Activated B cell treated with CpG ODN at 0.5 μM for 24 hours (primary cell): ENCODE results near the gene GRM5. TPM values are rescaled to one million over a fixed set of nuclear protein-coding genes. Genes with fewer than 3 reads are reported as not detected.

ENCODE experiments used
- ATAC-seq: fragments of 200-7000 bp; cut with Tn5 transposase; one replicate; pipeline ENCODE4 v1.10.0; 2021; ENCODE audit warnings: low read depth, mild to moderate bottlenecking, moderate library complexity
- CTCF ChIA-PET: fragments of 350-600 bp; sonication (Branson Sonifier 250); formaldehyde crosslinking; loops from one replicate; lab custom pipeline; 2021; ENCODE audit warnings: antibody characterized with exemption; lab: Charles Lee
- POLR2A ChIA-PET: fragments of 350-600 bp; sonication (Branson Sonifier 250); formaldehyde crosslinking; loops from one replicate; lab custom pipeline; 2021; ENCODE audit warnings: antibody characterized with exemption; lab: Charles Lee
- DNase-seq: peaks from one replicate; pipeline ENCODE4 v3.0.0; 2022
- H3K27ac Mint-ChIP-seq: one replicate; pipeline ENCODE4 v1.8.0; 2020; ENCODE audit warnings: mixed read lengths
- H3K27me3 Mint-ChIP-seq: one replicate; pipeline ENCODE4 v1.8.0; 2021; ENCODE audit warnings: mixed read lengths
- H3K36me3 Mint-ChIP-seq: one replicate; pipeline ENCODE4 v1.8.0; 2021; ENCODE audit warnings: low read depth, mixed read lengths
- H3K4me1 Mint-ChIP-seq: one replicate; pipeline ENCODE4 v1.8.0; 2021; ENCODE audit warnings: mixed read lengths
- H3K4me3 Mint-ChIP-seq: one replicate; pipeline ENCODE4 v1.8.0; 2020; ENCODE audit warnings: mild to moderate bottlenecking, mixed read lengths
- H3K9me3 Mint-ChIP-seq: one replicate; pipeline ENCODE4 v1.8.0; 2020; ENCODE audit warnings: mixed read lengths
- intact Hi-C: fragments of 100-400 bp; cut with micrococcal nuclease; formaldehyde crosslinking; loops from one replicate; pipeline ENCODE4 v1.15.1; 2024
- total RNA-seq: library from RNA; stranded (reverse); gene quantifications from 2 replicates; pipeline ENCODE4 v1.2.3, GENCODE V29; 2022
- TF ChIP-seq, protein P1 (sequence below): fragments of 200-600 bp; IDR thresholded peaks from one replicate; pipeline ENCODE4 v1.8.0; 2022; ENCODE audit warnings: antibody characterized with exemption, mild to moderate bottlenecking

The GRM5 gene
- total RNA-seq, 1 donor from 2014 or later, result not detected

DNA sequence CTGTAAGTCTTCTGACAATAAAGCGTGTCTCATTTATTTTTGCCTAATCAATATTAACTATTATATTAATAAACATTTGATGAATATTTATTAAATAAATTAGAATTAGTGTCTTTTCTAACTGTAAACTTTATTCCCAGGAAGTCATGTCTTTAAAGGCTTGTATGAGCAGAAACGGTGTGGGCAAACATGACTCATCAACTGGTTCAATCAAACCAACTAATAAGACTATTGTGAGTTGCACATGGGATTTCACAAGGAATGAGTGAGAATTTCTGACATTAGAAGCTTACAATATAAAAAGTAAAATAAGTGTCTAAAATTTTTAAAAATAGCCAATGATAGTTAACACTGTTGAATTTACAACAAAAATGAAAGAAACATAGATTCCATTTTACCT lies 469.0 kb downstream of the GRM5 start:
- no peak overlapping the region for H3K27ac Mint-ChIP-seq
- no peak overlapping the region for H3K4me3 Mint-ChIP-seq
- DNase-seq, result no peak
- TF ChIP-seq, protein P1, sequence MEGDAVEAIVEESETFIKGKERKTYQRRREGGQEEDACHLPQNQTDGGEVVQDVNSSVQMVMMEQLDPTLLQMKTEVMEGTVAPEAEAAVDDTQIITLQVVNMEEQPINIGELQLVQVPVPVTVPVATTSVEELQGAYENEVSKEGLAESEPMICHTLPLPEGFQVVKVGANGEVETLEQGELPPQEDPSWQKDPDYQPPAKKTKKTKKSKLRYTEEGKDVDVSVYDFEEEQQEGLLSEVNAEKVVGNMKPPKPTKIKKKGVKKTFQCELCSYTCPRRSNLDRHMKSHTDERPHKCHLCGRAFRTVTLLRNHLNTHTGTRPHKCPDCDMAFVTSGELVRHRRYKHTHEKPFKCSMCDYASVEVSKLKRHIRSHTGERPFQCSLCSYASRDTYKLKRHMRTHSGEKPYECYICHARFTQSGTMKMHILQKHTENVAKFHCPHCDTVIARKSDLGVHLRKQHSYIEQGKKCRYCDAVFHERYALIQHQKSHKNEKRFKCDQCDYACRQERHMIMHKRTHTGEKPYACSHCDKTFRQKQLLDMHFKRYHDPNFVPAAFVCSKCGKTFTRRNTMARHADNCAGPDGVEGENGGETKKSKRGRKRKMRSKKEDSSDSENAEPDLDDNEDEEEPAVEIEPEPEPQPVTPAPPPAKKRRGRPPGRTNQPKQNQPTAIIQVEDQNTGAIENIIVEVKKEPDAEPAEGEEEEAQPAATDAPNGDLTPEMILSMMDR, result no peak
- ChIA-PET CTCF (no interaction called here), POLR2A (no interaction called here)
- no peaks in the 10 kb centered on the region for H3K4me1 Mint-ChIP-seq
- no peaks in the 10 kb centered on the region for H3K36me3 Mint-ChIP-seq
- intact Hi-C loops, result no loop called here
- no peak for ATAC-seq
- no peaks in the 10 kb centered on the region for H3K27me3 Mint-ChIP-seq
- H3K9me3 Mint-ChIP-seq, result no peaks in the 10 kb centered on the region

DNA sequence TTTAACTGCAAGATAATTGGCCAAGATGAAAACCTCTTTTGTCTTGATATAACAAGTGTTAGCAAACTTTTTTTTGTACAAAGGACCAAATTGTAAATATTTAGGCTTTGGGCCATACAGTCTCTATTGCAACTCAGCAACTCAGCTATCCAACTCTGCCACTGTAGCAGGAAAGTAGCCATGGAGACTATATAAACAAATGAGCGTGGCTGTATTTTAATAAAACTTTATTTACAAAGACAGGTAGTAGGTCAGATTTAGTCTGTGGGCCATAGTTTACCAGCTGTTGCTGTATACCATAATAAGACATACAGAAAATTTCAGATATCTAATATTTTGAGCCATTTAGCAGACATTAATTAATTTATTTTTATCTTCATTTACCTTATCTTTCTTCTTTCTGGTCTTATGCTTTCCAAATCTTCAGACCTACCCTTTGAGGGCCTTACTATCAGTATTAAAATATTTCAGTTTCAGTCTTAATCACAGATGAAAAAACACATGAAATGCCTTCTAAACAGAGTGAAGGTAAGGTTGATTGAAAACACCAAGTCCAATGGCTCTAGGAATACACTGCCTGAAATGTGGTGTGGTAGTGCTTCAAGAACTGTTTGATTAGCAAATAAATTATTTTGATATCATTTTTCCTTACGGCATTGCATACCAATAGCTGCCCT lies 471.4 kb downstream of the GRM5 start:
- no peak overlapping the region for H3K27ac Mint-ChIP-seq
- TF ChIP-seq, protein P1, result no peak
- no peak for DNase-seq
- no peaks in the 10 kb centered on the region for H3K36me3 Mint-ChIP-seq
- ATAC-seq, result no peak
- no peaks in the 10 kb centered on the region for H3K27me3 Mint-ChIP-seq
- H3K4me3 Mint-ChIP-seq, result no peak overlapping the region
- no peaks in the 10 kb centered on the region for H3K4me1 Mint-ChIP-seq
- POLR2A ChIA-PET, result no interaction called here
- no peaks in the 10 kb centered on the region for H3K9me3 Mint-ChIP-seq
- CTCF ChIA-PET, result no interaction called here
- intact Hi-C loops, result no loop called here

DNA sequence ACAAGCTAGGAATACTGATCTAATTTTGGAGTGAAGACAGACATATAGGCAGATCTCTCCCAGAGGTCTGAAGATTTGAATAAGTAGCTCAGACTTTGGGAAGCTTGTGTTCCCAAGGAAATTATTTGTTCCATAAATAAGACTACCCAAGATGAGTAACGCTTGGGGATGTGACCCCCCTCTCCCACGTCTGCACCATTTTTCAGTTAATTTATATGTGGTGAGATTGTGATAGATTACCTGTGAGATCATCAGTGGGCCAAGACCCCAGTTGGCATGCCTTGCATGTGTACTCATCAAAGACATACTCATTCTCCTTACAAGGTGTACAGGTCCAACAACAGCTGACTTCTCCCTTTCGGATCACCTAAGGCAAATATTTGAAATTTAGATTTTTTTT lies 475.4 kb downstream of the GRM5 start:
- ATAC-seq (no peak), DNase-seq (no peak)
- ChIA-PET POLR2A (no interaction called here), CTCF (no interaction called here)
- H3K27me3 Mint-ChIP-seq, result no peaks in the 10 kb centered on the region
- TF ChIP-seq, protein P1, result no peak
- no peaks in the 10 kb centered on the region for H3K36me3 Mint-ChIP-seq
- no peak overlapping the region for H3K27ac Mint-ChIP-seq
- no peaks in the 10 kb centered on the region for H3K4me1 Mint-ChIP-seq
- no peaks in the 10 kb centered on the region for H3K9me3 Mint-ChIP-seq
- H3K4me3 Mint-ChIP-seq, result no peak overlapping the region
- intact Hi-C loops, result no loop called here

DNA sequence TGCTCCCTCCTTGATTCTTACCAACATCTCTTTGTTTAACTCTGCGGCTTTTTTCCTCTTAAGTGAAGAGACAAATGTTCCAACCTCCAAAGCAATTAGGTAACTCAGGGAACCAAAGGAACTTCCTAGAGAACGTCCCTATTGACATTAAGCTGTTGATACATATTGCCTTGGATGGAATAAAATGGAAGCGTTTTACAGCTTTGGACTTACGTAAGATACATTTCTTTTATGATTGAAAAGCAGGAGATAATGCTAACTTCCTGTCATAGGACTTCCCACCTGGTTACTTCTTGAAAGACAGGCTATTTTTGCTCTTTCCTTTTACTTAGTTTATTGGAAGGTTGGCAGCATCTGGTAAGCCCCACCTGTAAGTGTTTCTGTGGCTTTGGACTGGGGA lies 482.5 kb downstream of the GRM5 start:
- ChIA-PET POLR2A (no interaction called here), CTCF (no interaction called here)
- DNase-seq (no peak), ATAC-seq (no peak)
- H3K4me1 Mint-ChIP-seq, result no peaks in the 10 kb centered on the region
- no peaks in the 10 kb centered on the region for H3K36me3 Mint-ChIP-seq
- TF ChIP-seq, protein P1, result no peak
- H3K9me3 Mint-ChIP-seq, result no peaks in the 10 kb centered on the region
- no peak overlapping the region for H3K4me3 Mint-ChIP-seq
- no peaks in the 10 kb centered on the region for H3K27me3 Mint-ChIP-seq
- intact Hi-C loops, result no loop called here
- no peak overlapping the region for H3K27ac Mint-ChIP-seq

DNA sequence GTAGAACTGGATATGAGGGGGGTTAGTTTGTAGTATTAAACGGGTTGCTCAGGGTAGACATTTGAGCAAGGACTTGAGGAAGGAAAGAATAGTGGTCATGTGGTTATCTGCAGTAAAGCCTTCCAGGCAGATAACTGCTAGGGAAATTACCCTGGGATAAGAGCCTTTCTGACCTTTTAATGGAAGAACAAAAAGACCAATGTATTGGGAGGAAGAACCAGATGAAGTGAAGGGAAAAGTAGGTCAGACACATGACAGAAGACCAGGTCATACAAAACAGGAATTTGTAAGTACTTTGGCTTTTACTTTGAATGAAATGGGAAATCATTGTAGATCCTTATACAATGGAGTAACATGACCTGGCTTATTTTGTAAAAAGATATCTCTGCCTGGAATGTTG lies 486.3 kb downstream of the GRM5 start:
- TF ChIP-seq, protein P1, result no peak
- Mint-ChIP-seq H3K27ac (no peak overlapping the region), H3K9me3 (no peaks in the 10 kb centered on the region), H3K4me1 (no peaks in the 10 kb centered on the region), H3K36me3 (no peaks in the 10 kb centered on the region), H3K4me3 (no peak overlapping the region), H3K27me3 (no peaks in the 10 kb centered on the region)
- intact Hi-C loops, result no loop called here
- no peak for DNase-seq
- ChIA-PET CTCF (no interaction called here), POLR2A (no interaction called here)
- ATAC-seq, result no peak
